ENCODE data around the gene CARS1.

DNA sequence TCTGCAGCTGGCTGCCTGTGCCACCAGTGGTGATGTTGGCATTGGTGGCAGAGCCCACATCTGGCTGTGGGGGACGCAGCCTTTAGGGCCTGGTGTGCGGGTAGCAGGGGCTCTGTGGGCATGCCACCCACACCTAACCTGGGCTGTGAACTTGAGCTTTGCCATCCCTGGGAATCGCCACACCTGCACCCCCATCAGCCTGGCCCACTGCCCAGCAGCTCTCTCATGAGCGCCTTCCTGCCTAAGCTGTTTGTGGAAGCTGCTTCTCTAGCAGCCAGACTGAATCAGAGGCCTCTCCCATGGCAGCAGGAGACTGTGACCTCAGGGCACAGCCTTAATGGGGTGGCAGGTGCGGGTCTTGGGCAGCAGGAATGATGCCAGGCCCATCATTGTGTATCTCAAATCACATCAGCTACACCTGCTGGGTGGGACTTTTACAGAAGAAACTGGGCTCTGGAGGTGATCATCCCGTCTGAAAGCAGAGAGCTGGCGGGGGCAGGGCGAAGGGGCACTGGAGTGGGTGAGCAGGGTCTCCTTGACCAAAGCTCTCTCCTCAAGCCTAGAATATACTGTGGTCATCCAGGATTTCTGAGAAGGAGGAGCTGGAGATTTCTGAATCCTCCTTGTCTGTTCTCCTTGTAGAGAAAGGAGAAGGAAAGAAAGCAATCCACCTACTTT is 17.8 kb upstream of the CARS1 start:
- TF ChIP-seq POLR2A (IDR thresholded peaks at IDR 0.05): no peak
- TF ChIP-seq, protein P1, sequence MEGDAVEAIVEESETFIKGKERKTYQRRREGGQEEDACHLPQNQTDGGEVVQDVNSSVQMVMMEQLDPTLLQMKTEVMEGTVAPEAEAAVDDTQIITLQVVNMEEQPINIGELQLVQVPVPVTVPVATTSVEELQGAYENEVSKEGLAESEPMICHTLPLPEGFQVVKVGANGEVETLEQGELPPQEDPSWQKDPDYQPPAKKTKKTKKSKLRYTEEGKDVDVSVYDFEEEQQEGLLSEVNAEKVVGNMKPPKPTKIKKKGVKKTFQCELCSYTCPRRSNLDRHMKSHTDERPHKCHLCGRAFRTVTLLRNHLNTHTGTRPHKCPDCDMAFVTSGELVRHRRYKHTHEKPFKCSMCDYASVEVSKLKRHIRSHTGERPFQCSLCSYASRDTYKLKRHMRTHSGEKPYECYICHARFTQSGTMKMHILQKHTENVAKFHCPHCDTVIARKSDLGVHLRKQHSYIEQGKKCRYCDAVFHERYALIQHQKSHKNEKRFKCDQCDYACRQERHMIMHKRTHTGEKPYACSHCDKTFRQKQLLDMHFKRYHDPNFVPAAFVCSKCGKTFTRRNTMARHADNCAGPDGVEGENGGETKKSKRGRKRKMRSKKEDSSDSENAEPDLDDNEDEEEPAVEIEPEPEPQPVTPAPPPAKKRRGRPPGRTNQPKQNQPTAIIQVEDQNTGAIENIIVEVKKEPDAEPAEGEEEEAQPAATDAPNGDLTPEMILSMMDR (IDR thresholded peaks at IDR 0.05): no peak
- no peak for TF ChIP-seq POLR2AphosphoS5 (IDR thresholded peaks at IDR 0.05)
